GM18907 (cell line): ENCODE measurements around the gene IFI27L1.

ENCODE experiments used
- ATAC-seq: cut with Tn5 transposase; IDR thresholded peaks from one replicate; pipeline ENCODE4 v1.9.1; 2021; ENCODE audit warnings: mild to moderate bottlenecking, moderate library complexity; ENCODE audit not compliant: unreplicated experiment

Gene IFI27L1

GRCh38 chr14:94113490-94113889 is 32.4 kb downstream of the IFI27L1 start:
- ATAC-seq, result no peak

GRCh38 chr14:94113908-94114588 is 32.9 kb downstream of the IFI27L1 start:
- ATAC-seq, result no peak

GRCh38 chr14:94114589-94115057 is 33.5 kb downstream of the IFI27L1 start:
- no peak for ATAC-seq

- ATAC-seq, result no peak
These were observed 34.0 kb downstream of the IFI27L1 start for GRCh38 chr14:94115058-94115591.

- no peak for ATAC-seq
These were observed 34.5 kb downstream of the IFI27L1 start for GRCh38 chr14:94115631-94116030.

GRCh38 chr14:94116701-94117100 is 35.6 kb downstream of the IFI27L1 start:
- ATAC-seq, result no peak

- no peak for ATAC-seq
These were observed 36.7 kb downstream of the IFI27L1 start for GRCh38 chr14:94117856-94118255.

- ATAC-seq, result no peak
These were observed 38.0 kb downstream of the IFI27L1 start for GRCh38 chr14:94119071-94119470.

- ATAC-seq, result no peak
These were observed 39.7 kb downstream of the IFI27L1 start for GRCh38 chr14:94120667-94121340.

GRCh38 chr14:94121485-94121884 is 40.4 kb downstream of the IFI27L1 start:
- ATAC-seq, result no peak

GRCh38 chr14:94122438-94122837 is 41.3 kb downstream of the IFI27L1 start:
- ATAC-seq, result no peak

GRCh38 chr14:94123296-94123695 is 42.2 kb downstream of the IFI27L1 start:
- no peak for ATAC-seq

- ATAC-seq, result no peak
These were observed 42.8 kb downstream of the IFI27L1 start for GRCh38 chr14:94123868-94124267.

GRCh38 chr14:94124582-94125377 is 43.7 kb downstream of the IFI27L1 start:
- no peak for ATAC-seq

GRCh38 chr14:94125659-94126418 is 44.7 kb downstream of the IFI27L1 start:
- no peak for ATAC-seq

GRCh38 chr14:94126419-94126677 is 45.2 kb downstream of the IFI27L1 start:
- ATAC-seq, result no peak

GRCh38 chr14:94126800-94127199 is 45.7 kb downstream of the IFI27L1 start:
- no peak for ATAC-seq

- ATAC-seq, result no peak
These were observed 46.2 kb downstream of the IFI27L1 start for GRCh38 chr14:94127330-94127729.

GRCh38 chr14:94128216-94128839 is 47.2 kb downstream of the IFI27L1 start:
- no peak for ATAC-seq

- peak; percentile 94 for ATAC-seq
These were observed 48.1 kb downstream of the IFI27L1 start, which contains the start of gene IFI27L2 for GRCh38 chr14:94129111-94129757. IFI27L2 (minus strand) TSS chr14:94129604; CDS start chr14:94129564, 40 bp downstream.
